Loucy (cell line): ENCODE measurements around the gene RPS27A.

Source experiments
- H2AFZ ChIP-seq: fragments of 200-600 bp; sonication (generic); 2 replicates; pipeline ENCODE4 v1.6.0; 2016; ENCODE audit warnings: antibody characterized with exemption, mild to moderate bottlenecking, low read length, moderate library complexity
- H3F3A ChIP-seq: fragments of 200-600 bp; 2 replicates; pipeline ENCODE4 v1.6.0; 2016; ENCODE audit warnings: antibody characterized with exemption, low read depth, mild to moderate bottlenecking
- H3K27me3 ChIP-seq: fragments of 200-600 bp; sonication (generic); 2 replicates; pipeline ENCODE4 v1.6.1; 2014; ENCODE audit warnings: low read length, mild to moderate bottlenecking; ENCODE audit not compliant: insufficient read depth, poor library complexity, severe bottlenecking
- H3K36me3 ChIP-seq: fragments of 200-600 bp; sonication (generic); 2 replicates; pipeline ENCODE4 v1.6.1; 2016; ENCODE audit warnings: low read length; ENCODE audit not compliant: insufficient read depth
- H3K4me1 ChIP-seq: fragments of 200-600 bp; sonication (generic); 2 replicates; pipeline ENCODE4 v1.5.1; 2014; ENCODE audit warnings: low read length, mild to moderate bottlenecking; ENCODE audit not compliant: insufficient read depth, poor library complexity, severe bottlenecking
- H3K4me2 ChIP-seq: fragments of 200-600 bp; sonication (generic); 2 replicates; pipeline ENCODE4 v1.6.0; 2014; ENCODE audit warnings: antibody characterized with exemption, low read length, low read depth, mild to moderate bottlenecking; ENCODE audit not compliant: poor library complexity, severe bottlenecking
- H3K4me3 ChIP-seq: fragments of 200-600 bp; sonication (generic); 2 replicates; pipeline ENCODE4 v1.5.1; 2014; ENCODE audit warnings: low read length, mild to moderate bottlenecking, mixed read lengths; ENCODE audit not compliant: poor library complexity, severe bottlenecking
- H3K79me2 ChIP-seq: fragments of 200-600 bp; sonication (generic); 2 replicates; pipeline ENCODE4 v1.6.1; 2014; ENCODE audit warnings: low read length; ENCODE audit not compliant: insufficient read depth
- H3K9ac ChIP-seq: fragments of 200-600 bp; sonication (generic); 2 replicates; pipeline ENCODE4 v1.6.0; 2014; ENCODE audit warnings: mild to moderate bottlenecking, low read depth, low read length, moderate library complexity; ENCODE audit not compliant: poor library complexity, severe bottlenecking
- H3K9me2 ChIP-seq: fragments of 200-600 bp; sonication (generic); replicated peaks from 2 replicates; pipeline ENCODE4 v1.6.1; 2016; ENCODE audit warnings: low read depth, low read length, mixed read lengths
- H3K9me3 ChIP-seq: fragments of 200-600 bp; sonication (generic); 2 replicates; pipeline ENCODE4 v1.6.1; 2014; ENCODE audit warnings: mild to moderate bottlenecking, antibody characterized with exemption, low read length, low read depth; ENCODE audit not compliant: insufficient read depth
- H4K20me1 ChIP-seq: fragments of 200-600 bp; sonication (generic); 2 replicates; pipeline ENCODE4 v1.6.0; 2014; ENCODE audit warnings: antibody characterized with exemption, low read length, mild to moderate bottlenecking; ENCODE audit not compliant: insufficient read depth, poor library complexity, severe bottlenecking
- EZH2phosphoT487 ChIP-seq: fragments of 200-600 bp; IDR thresholded peaks from 2 replicates; pipeline ENCODE4 v1.6.1; 2018; ENCODE audit warnings: antibody characterized with exemption, mild to moderate bottlenecking, moderate library complexity, borderline replicate concordance
- TF ChIP-seq, protein P1 (sequence below): fragments of 200-600 bp; sonication (generic); conservative IDR thresholded peaks from 2 replicates; pipeline ENCODE4 v1.5.1; 2014; ENCODE audit warnings: mild to moderate bottlenecking, antibody characterized with exemption, low read length

RPS27A gene

GRCh38 chr2:55230551-55230950 lies 1.9 kb upstream of the RPS27A start:
- TF ChIP-seq EZH2phosphoT487, result no peak
- TF ChIP-seq, protein P1, sequence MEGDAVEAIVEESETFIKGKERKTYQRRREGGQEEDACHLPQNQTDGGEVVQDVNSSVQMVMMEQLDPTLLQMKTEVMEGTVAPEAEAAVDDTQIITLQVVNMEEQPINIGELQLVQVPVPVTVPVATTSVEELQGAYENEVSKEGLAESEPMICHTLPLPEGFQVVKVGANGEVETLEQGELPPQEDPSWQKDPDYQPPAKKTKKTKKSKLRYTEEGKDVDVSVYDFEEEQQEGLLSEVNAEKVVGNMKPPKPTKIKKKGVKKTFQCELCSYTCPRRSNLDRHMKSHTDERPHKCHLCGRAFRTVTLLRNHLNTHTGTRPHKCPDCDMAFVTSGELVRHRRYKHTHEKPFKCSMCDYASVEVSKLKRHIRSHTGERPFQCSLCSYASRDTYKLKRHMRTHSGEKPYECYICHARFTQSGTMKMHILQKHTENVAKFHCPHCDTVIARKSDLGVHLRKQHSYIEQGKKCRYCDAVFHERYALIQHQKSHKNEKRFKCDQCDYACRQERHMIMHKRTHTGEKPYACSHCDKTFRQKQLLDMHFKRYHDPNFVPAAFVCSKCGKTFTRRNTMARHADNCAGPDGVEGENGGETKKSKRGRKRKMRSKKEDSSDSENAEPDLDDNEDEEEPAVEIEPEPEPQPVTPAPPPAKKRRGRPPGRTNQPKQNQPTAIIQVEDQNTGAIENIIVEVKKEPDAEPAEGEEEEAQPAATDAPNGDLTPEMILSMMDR, result no peak
- H3K27me3 ChIP-seq, result peaks cover 6% of the 10 kb centered on the region
- peak overlapping the region; percentile 99 for H3K4me2 ChIP-seq
- no peak overlapping the region for H2AFZ ChIP-seq
- no peaks in the 10 kb centered on the region for H3K9me2 ChIP-seq
- H3K79me2 ChIP-seq, result peaks cover 46% of the 10 kb centered on the region
- no peak overlapping the region for H3K9ac ChIP-seq
- peaks cover 19% of the 10 kb centered on the region; the same call in 1 of the 2 replicates for H3K36me3 ChIP-seq
- H3K9me3 ChIP-seq, result no peaks in the 10 kb centered on the region
- no peaks in the 10 kb centered on the region for H3F3A ChIP-seq
- H4K20me1 ChIP-seq, result peaks cover 29% of the 10 kb centered on the region
- peaks cover 37% of the 10 kb centered on the region for H3K4me1 ChIP-seq
- H3K4me3 ChIP-seq, result peak overlapping the region; percentile 94

- Histone ChIP-seq H3K9me2 (no peaks in the 10 kb centered on the region), H3K79me2 (peaks cover 54% of the 10 kb centered on the region)
- TF ChIP-seq, protein P1, result no peak
- no peak for TF ChIP-seq EZH2phosphoT487
Observed at GRCh38 chr2:55231546-55232083, 873 bp upstream of the RPS27A start.

GRCh38 chr2:55232863-55233657 lies 572 bp downstream of the RPS27A start:
- TF ChIP-seq, protein P1, result no peak
- no peak for TF ChIP-seq EZH2phosphoT487
- Histone ChIP-seq H3K9ac (peak overlapping the region; percentile 98), H3K4me1 (peaks cover 38% of the 10 kb centered on the region), H4K20me1 (peaks cover 41% of the 10 kb centered on the region), H3K9me2 (no peaks in the 10 kb centered on the region), H2AFZ (peak overlapping the region; percentile 90), H3K9me3 (no peaks in the 10 kb centered on the region), H3K79me2 (peaks cover 54% of the 10 kb centered on the region), H3K4me3 (peak overlapping the region; percentile 94), H3K4me2 (peak overlapping the region; percentile 99), H3K27me3 (peaks cover 6% of the 10 kb centered on the region), H3K36me3 (peaks cover 35% of the 10 kb centered on the region; the same call in 1 of the 2 replicates), H3F3A (peaks cover 8% of the 10 kb centered on the region; the same call in 1 of the 2 replicates)

More at GRCh38 chr2:55231546-55232083, 873 bp upstream of the RPS27A start:
- Histone ChIP-seq H3K4me1 (peaks cover 42% of the 10 kb centered on the region), H4K20me1 (peaks cover 40% of the 10 kb centered on the region), H3K4me3 (peak overlapping the region; percentile 94), H2AFZ (peak overlapping the region; percentile 90), H3K9ac (peak overlapping the region; percentile 98), H3K36me3 (peaks cover 30% of the 10 kb centered on the region; the same call in 1 of the 2 replicates), H3K27me3 (peaks cover 6% of the 10 kb centered on the region), H3F3A (peaks cover 7% of the 10 kb centered on the region; the same call in 1 of the 2 replicates), H3K9me3 (no peaks in the 10 kb centered on the region), H3K4me2 (peak overlapping the region; percentile 99)
